Stimulated activated CD4-positive, alpha-beta T cell treated with anti-CD3 and anti-CD28 coated beads, TNF-alpha, amount 100 ng/mL, for 1 hour (primary cell): ENCODE data around the gene LAPTM5.
A peak's percentile ranks its signal among the peaks of the same experiment; 100 is the strongest.

Experiments used
- DNase-seq, 3 donors: peaks; one replicate each; pipeline ENCODE4 v3.0.0-alpha.2; 2020; ENCODE audit warnings: low read depth in 3 of 3, low spot score in 1 of 3

Gene LAPTM5

GRCh38 chr1:30744060-30744756, 13.4 kb downstream of the LAPTM5 start:
- no peak for DNase-seq

DNA sequence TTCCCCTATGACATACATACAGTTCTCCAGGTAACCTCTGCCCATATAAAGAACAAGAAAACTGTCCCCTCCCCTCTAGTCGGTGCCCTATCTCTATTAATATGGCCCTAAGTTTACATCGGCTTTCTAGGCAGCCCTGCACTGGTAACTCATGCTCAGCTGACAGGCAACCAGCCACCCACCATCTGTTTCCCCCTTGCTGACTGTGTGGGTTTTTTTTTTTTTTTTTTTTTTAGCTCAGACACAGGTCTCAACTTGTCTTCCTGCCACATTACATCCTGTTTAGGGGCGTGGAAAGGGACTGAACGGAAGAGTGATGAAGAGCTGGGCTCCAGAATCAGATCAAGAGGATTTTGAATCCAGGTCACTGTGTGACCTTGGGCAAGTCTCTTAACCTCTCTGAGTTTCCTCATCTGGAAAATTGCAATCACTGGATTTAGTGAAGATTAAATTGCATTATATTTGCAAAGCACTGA, 14.0 kb downstream of the LAPTM5 start:
- peak in 2 of 3 donors; percentile 55 to 63 for DNase-seq

DNA sequence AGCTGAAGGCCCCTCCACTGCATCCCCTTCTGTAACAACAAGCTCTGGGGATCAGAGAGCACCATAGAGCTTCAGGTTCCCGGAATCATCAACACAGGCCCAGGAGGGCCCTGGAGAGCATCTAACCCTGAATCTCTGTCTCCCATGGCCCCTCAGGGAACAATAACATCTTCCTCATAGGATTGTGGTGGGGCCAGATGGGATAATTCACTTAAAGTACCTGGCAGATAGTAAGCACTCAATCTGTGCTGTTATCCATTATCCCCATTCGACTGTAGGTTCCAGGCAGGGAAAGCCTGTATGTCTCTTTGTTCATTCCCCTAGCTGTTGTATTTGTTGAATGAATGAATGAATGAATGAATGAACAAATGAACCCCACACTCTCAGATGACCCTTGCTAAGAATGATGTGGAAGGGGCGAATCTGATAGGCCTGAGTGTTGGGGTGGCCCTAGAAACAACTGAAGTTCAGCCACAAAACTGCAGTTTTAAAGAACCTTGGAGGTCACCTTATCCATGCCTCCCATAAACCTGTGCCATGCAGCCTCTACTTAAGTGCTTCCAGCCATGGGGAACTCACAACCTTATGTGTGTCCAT, 14.5 kb downstream of the LAPTM5 start:
- DNase-seq: no peak

GRCh38 chr1:30742300-30742962, 15.1 kb downstream of the LAPTM5 start:
- DNase-seq: no peak

- DNase-seq: no peak
Measured at GRCh38 chr1:30741239-30741894, 16.2 kb downstream of the LAPTM5 start.

DNA sequence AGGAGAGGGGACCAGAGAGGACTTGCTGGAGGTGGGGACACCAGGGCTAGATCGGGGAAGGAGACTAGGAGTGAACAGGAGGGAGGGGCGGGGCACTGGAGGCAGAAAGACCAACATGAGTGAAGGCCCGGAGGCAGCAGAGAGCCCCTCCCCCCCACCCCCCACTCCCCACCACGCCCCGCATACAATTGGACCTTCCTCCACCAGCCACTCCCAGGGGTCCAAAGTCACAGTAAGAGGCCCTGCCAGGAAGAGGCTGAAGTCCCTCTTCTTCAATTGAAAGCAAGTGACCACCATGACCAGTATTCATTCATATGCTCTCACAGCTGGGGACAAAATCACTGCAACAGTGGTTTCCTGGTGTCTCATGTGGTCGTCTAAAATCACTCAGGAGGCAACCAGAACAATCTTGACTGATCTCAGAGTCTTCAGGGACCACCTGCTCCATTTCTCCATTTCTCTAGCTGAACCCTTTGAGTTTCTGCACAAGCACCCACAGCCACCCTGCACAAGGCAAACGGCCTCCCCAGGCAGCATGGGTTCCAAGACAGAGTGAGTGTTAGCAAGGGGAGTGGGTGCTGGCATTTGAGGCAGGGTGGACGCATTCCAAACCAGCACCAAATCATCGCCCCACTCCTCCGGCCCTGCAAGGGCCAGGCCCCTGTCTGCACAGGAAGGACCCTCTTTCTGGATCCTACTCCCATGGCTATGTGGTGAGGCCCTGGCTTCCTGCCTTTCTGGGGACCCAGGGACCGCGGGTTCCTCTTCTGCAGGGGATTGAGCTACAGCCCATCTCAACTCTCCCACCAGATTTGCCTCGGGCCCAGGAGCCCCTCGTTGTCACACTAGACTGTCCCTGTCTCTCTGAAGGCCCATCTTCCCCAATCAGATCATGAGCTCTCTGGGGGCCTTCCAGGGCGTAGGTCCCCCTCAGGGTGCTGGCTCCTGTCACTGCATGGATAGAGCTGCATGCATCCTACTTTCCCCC, 17.0 kb downstream of the LAPTM5 start:
- DNase-seq: no peak

GRCh38 chr1:30739601-30740000, 18.0 kb downstream of the LAPTM5 start:
- DNase-seq: no peak

DNA sequence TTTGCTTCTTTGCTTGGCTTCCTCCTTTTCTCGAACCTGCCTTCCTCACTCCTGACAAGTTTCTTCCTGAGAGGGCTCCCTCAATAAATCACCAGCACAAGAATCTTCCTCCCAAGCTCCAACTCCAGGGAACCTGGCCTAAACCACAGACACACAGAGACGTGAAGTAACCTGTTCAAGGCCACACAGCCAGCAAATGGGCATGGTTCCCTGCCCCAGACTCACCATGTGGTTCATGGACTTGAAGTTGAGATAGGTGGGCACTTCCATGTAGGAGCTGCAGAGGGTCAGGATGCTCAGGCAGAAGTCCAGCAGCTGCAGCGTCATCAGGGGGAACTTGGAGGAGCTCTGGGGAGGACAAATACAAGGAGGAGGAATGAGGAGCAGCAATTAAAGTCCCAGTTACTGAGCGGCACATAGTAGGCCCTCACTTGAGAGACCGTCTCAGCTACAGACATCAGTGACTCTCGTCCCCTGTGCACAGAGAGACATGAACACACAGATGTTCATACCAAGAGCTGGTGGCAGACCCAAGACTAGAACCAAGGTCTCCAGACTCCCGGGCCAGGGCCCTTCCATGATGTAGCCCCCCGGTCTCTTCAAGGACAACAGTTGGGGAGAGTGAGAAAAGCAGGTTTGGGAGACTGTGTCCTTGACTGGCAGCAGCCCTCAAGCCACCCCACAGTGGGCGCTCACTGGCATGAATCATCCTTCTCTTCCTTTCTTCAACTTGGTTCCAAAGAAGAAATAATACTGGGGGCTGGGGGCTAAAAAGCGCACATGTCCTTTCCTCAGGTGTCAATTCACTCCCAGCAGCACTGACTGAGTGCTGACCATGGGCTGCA, 18.6 kb downstream of the LAPTM5 start:
- DNase-seq: no peak

DNA sequence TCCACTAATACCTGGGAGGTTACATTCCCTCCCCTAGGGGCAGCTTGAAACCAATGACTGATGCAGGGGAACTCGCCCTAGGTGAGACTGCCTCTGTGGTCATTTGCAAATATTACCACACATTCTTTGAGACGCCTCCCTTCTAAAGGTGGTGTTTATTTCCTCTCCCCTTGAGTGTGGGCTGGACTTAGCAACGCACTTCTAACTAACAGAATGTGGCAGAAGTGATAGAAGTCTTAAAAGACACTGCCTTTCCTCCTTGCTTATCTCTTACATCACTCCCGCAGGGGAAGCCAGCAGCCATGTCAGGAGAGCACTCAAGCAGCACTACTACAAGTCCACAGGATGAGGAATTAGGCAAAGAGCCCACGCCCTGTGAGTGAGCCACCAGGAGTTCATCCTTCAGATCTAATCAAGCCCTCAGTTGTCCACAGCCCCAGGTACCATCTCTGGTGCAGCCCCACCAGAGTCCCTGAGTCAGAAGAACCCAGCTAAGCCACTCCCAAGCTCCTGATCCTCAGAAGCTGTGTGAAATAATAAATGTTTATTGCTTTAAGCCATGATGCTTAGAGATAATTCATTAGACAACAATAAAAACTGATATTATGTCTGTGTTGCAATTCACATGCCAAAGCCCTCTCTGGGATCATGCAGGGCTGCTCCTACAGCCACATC, 19.4 kb downstream of the LAPTM5 start:
- no peak for DNase-seq

GRCh38 chr1:30737357-30738039, 20.1 kb downstream of the LAPTM5 start:
- DNase-seq: no peak

DNA sequence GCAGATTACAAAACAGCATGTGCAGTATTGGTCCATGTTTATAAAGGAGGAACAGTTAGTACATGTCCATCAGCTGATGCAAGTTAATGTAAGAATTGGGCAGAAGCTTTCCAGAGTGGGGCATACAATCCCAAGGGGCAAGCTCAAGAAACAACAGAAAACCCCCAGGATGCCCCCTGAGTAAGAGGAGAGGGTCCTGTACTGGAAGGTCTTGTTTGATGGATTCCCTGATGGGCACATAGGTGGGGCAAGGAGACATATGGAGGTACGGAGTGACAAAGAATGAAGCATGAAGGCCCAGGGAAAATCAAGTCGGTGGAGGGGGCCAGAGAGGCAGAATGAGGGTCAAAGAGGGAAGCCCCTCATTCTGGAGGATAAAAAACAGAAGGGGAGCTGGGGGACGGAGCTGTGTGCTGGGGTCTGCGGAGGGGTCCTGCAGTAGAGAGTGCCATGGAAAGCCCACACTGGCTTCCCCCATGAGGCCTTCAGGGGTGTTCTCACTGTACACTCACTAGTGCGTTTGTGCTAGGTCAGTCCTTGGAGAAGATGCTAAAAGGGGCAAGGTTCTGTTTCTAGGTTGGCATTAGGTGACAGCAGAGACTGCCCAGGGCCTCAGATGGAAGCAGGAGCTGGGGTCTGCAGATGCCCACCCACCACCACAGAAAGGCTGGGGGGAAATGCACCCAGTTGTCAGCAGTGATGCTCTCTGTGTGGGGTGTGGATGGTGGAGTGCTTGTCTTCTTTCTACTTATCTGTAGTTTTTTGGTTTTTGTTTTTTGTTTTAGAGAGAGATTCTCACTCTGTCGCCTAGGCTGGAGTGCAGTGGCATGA, 21.7 kb downstream of the LAPTM5 start:
- no peak for DNase-seq

GRCh38 chr1:30735124-30735523, 22.4 kb downstream of the LAPTM5 start:
- DNase-seq: no peak

DNA sequence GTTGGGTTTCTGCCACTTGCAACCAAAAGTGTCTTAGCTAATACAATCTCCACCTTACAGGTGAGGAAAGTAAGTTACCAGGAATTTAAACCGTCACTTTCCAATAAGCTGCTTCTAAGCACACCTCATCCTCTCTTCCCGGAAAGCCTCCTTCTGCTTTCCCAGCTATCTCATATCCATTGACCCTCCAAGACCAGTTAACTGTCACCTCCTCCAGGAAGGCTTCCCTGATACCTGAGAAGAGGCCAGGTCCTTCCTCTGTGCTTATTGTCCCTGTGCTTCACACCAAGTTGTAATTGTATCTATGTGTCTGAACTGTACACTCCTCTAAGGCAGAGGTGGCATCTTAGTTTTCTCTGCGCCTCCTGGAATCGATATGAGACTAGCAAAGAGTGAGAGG, 23.0 kb downstream of the LAPTM5 start:
- no peak for DNase-seq

DNA sequence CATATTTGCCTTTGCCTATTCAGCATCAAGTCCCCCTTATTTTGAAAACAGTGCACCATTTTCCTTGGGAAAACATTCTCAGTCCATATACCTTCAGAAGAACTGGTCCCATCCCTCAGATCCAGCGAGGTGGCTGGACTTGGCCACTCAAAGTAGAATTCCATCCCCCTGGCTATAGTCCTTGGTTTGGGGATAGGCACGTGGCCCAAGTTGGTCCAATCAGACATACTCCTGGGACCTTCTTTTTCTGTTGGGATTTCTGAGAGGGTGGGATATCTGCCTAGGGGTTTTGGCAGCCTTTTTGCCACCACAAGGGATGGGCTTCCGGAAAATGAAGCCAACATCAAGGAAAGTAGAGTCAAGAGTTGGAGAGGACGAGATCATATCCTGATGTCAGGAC, 23.5 kb downstream of the LAPTM5 start:
- no peak for DNase-seq

GRCh38 chr1:30733493-30733892, 24.1 kb downstream of the LAPTM5 start:
- DNase-seq: no peak

DNA sequence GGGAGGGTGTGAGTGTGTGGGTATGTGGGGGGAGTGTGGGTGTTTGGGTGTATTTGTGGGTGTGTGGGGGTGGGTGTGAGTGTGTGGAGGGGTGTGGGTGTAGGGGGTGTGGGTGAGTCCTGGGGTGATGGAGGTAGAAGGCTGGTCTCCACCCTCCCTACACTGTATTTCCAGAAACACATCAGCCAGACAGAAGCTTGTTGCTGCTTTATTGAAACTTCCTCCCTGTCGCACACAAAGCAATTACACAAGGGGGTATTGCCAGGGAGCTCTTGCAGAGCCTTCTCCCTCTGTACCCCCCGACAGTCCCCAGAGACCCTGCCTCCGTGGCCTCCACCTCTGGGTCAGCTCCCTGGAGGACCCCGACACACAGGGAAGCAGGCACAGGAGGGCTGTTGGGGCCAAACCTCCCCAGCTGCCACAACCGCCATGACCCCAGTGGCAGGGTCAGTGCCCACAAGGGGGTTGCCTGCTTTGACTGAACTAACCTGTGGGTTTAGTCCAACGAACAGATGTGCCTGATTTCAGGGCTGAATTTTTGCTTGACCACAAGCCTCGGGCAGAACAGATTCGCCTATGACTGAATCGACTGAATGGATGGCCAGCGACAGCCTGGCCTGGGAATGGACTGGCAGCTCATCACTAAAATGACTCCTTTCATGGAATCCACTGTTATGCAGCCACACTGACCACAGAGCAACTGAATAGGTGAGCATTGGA, 25.1 kb downstream of the LAPTM5 start:
- no peak for DNase-seq

- DNase-seq: no peak
Measured at GRCh38 chr1:30731806-30732276, 25.7 kb downstream of the LAPTM5 start.
